ENCODE results near the gene ZFR2. TPM values are rescaled to one million over a fixed set of nuclear protein-coding genes. Genes with fewer than 3 reads are reported as not detected.

Gene ZFR2
- total RNA-seq, 1 experiment from 2014 or later, result 1.7 TPM

- peaks cover 6% of the 10 kb centered on the region for H3K4me1 ChIP-seq (ENCODE audit: insufficient read depth, low read length, poor library complexity, severe bottlenecking)
- peaks cover 18% of the 10 kb centered on the region for H3K27me3 ChIP-seq (replicated peaks; ENCODE audit: insufficient read depth, low read depth, low read length, poor library complexity)
- no peaks in the 10 kb centered on the region for H3K9me3 ChIP-seq (ENCODE audit: low read depth, low read length, poor library complexity, severe bottlenecking)
- no TSS peak for BruUV-seq (replicated peaks)
- no peak overlapping the region for H3K27ac ChIP-seq (ENCODE audit: low read depth, low read length, poor library complexity, severe bottlenecking)
- no peak overlapping the region for H3K4me3 ChIP-seq (ENCODE audit: low read depth, low read length, poor library complexity, severe bottlenecking)
- ChIA-PET CTCF (no interaction called here), POLR2A (ENCODE audit: low non-redundant PET) (no interaction called here)
- intact Hi-C loops (cut with micrococcal nuclease; ENCODE audit: unreplicated experiment), result no loop called here
- TF ChIP-seq CTCF (conservative IDR thresholded peaks at IDR 0.05; ENCODE audit: low read depth, low read length) (no peak), EZH2 (IDR thresholded peaks at IDR 0.05; ENCODE audit: borderline replicate concordance, low read depth, low read length, poor library complexity, severe bottlenecking) (no peak)
- H3K36me3 ChIP-seq (ENCODE audit: insufficient read depth, low read length, poor library complexity, severe bottlenecking), result no peaks in the 10 kb centered on the region
- DNase-seq (ENCODE audit: low spot score), result no peak
Measured at GRCh38 chr19:3798137-3798536, 70.7 kb downstream of the ZFR2 start.

- no peaks in the 10 kb centered on the region for H3K36me3 ChIP-seq (ENCODE audit: insufficient read depth, low read length, poor library complexity, severe bottlenecking)
- no peak for DNase-seq (ENCODE audit: low spot score)
- peaks cover 2% of the 10 kb centered on the region for H3K4me1 ChIP-seq (ENCODE audit: insufficient read depth, low read length, poor library complexity, severe bottlenecking)
- ChIA-PET POLR2A (ENCODE audit: low non-redundant PET) (interaction anchor here (0.6 kb wide), 1 partner anchor 19 kb away, joined by 9 read pairs; no protein-coding TSS in a partner anchor), CTCF (interaction anchor here (1.1 kb wide), 1 partner anchor 25 kb away, joined by 3 read pairs; no protein-coding TSS in a partner anchor)
- no peak overlapping the region for H3K27ac ChIP-seq (ENCODE audit: low read depth, low read length, poor library complexity, severe bottlenecking)
- H3K4me3 ChIP-seq (ENCODE audit: low read depth, low read length, poor library complexity, severe bottlenecking), result no peak overlapping the region
- no peaks in the 10 kb centered on the region for H3K9me3 ChIP-seq (ENCODE audit: low read depth, low read length, poor library complexity, severe bottlenecking)
- peaks cover 10% of the 10 kb centered on the region for H3K27me3 ChIP-seq (replicated peaks; ENCODE audit: insufficient read depth, low read depth, low read length, poor library complexity)
- intact Hi-C loops (cut with micrococcal nuclease; ENCODE audit: unreplicated experiment), result no loop called here
- BruUV-seq (replicated peaks), result no TSS peak
- TF ChIP-seq EZH2 (IDR thresholded peaks at IDR 0.05; ENCODE audit: borderline replicate concordance, low read depth, low read length, poor library complexity, severe bottlenecking) (no peak), CTCF (conservative IDR thresholded peaks at IDR 0.05; ENCODE audit: low read depth, low read length) (no peak)
Measured at GRCh38 chr19:3796358-3796757, 72.5 kb downstream of the ZFR2 start.

- no peak overlapping the region for H3K4me3 ChIP-seq (ENCODE audit: low read depth, low read length, poor library complexity, severe bottlenecking)
- no peak for DNase-seq (ENCODE audit: low spot score)
- POLR2A ChIA-PET (ENCODE audit: low non-redundant PET), result no interaction called here
- no peaks in the 10 kb centered on the region for H3K36me3 ChIP-seq (ENCODE audit: insufficient read depth, low read length, poor library complexity, severe bottlenecking)
- no TSS peak for BruUV-seq (replicated peaks)
- no peaks in the 10 kb centered on the region for H3K4me1 ChIP-seq (ENCODE audit: insufficient read depth, low read length, poor library complexity, severe bottlenecking)
- H3K9me3 ChIP-seq (ENCODE audit: low read depth, low read length, poor library complexity, severe bottlenecking), result no peaks in the 10 kb centered on the region
- H3K27me3 ChIP-seq (replicated peaks; ENCODE audit: insufficient read depth, low read depth, low read length, poor library complexity), result no peaks in the 10 kb centered on the region
- no peak overlapping the region for H3K27ac ChIP-seq (ENCODE audit: low read depth, low read length, poor library complexity, severe bottlenecking)
- no peak for TF ChIP-seq EZH2 (IDR thresholded peaks at IDR 0.05; ENCODE audit: borderline replicate concordance, low read depth, low read length, poor library complexity, severe bottlenecking)
- no peak for TF ChIP-seq CTCF (conservative IDR thresholded peaks at IDR 0.05; ENCODE audit: low read depth, low read length)
- intact Hi-C loops (cut with micrococcal nuclease; ENCODE audit: unreplicated experiment), result no loop called here
- CTCF ChIA-PET, result no interaction called here
Measured at GRCh38 chr19:3793799-3794198, 75.0 kb downstream of the ZFR2 start.
